Osteoblast (primary cell): ENCODE measurements around the gene HACD3. TPM values are rescaled to one million over a fixed set of nuclear protein-coding genes. Genes with fewer than 3 reads are reported as not detected.
"Not testable (repeated sequence)": the region's sequence is repeated elsewhere in the genome, so short reads cannot be mapped to it uniquely, and the experiment has no call there.

ENCODE experiments used
- DNase-seq: peaks from one replicate; pipeline ENCODE4 v3.0.0; 2011; ENCODE audit warnings: low spot score, mixed read lengths; ENCODE audit not compliant: insufficient read length; ENCODE audit errors: missing footprints
- H2AFZ ChIP-seq: 2 replicates; pipeline ENCODE4 v1.6.0; 2011; ENCODE audit warnings: mild to moderate bottlenecking, low read length
- H3K27ac ChIP-seq: 2 replicates; pipeline ENCODE4 v1.5.1; 2011; ENCODE audit warnings: mild to moderate bottlenecking, low read depth, low read length, moderate library complexity
- H3K27me3 ChIP-seq: 2 replicates; pipeline ENCODE4 v1.6.0; 2012; ENCODE audit warnings: mild to moderate bottlenecking, control low read depth, inconsistent platforms, low read length, moderate library complexity; ENCODE audit not compliant: insufficient read depth
- H3K36me3 ChIP-seq: 2 replicates; pipeline ENCODE4 v1.5.1; 2011; ENCODE audit warnings: mild to moderate bottlenecking, low read length, control low read depth, moderate library complexity; ENCODE audit not compliant: insufficient read depth
- H3K4me1 ChIP-seq: 2 replicates; pipeline ENCODE4 v1.5.1; 2011; ENCODE audit warnings: mild to moderate bottlenecking, low read length, control low read depth, moderate library complexity; ENCODE audit not compliant: insufficient read depth
- H3K4me2 ChIP-seq: 2 replicates; pipeline ENCODE4 v1.6.0; 2011; ENCODE audit warnings: mild to moderate bottlenecking, low read length; ENCODE audit not compliant: insufficient read depth
- H3K4me3 ChIP-seq: fragments of 200-600 bp; sonication (generic); 3 replicates; pipeline ENCODE4 v1.5.1; 2012; ENCODE audit warnings: mild to moderate bottlenecking, low read length, inconsistent platforms; ENCODE audit not compliant: insufficient read depth
- H3K79me2 ChIP-seq: 2 replicates; pipeline ENCODE4 v1.6.0; 2012; ENCODE audit warnings: mild to moderate bottlenecking, low read length, control low read depth, inconsistent platforms; ENCODE audit not compliant: insufficient read depth
- H3K9me3 ChIP-seq: 2 replicates; pipeline ENCODE4 v1.5.1; 2011; ENCODE audit warnings: low read depth, low read length, control low read depth
- H4K20me1 ChIP-seq: 2 replicates; pipeline ENCODE4 v1.6.0; 2012; ENCODE audit warnings: mild to moderate bottlenecking, low read length, control low read depth; ENCODE audit not compliant: insufficient read depth
- total RNA-seq: library from RNA; depleted of rRNA; stranded (reverse); fragments of >200 nt; gene quantifications from 2 replicates; pipeline ENCODE4 v1.2.3, GENCODE V29; 2012
- TF ChIP-seq, protein P1 (sequence below): IDR thresholded peaks from 2 replicates; pipeline ENCODE4 v1.5.1; 2011; ENCODE audit warnings: mild to moderate bottlenecking, low read depth, low read length, moderate library complexity; ENCODE audit errors: extremely low read depth

The HACD3 gene
- total RNA-seq, 1 donor: 75.3 TPM

DNA sequence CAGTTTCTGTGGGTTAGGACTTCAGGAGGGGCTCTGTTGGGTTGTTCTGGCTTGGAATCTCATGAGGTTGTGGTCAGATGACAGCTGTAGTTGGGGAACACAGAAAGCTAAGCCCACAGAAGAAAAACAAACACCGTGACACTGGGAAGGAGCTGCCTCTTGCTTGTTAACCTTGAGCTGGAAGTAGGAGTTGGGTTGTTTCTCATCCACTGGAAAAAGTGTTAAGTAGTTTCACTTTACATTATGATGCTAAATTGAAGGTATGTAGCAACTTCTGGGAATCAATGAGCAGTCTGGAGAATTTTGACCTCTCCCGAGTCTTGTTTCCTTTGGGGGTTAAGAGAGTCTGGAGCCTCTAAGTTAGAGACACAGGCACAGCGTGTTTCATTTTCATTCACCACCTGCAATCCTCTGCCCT is 20.4 kb downstream of the HACD3 start:
- Histone ChIP-seq H3K9me3 (no peaks in the 10 kb centered on the region), H3K36me3 (no peaks in the 10 kb centered on the region), H4K20me1 (peaks cover 10% of the 10 kb centered on the region), H2AFZ (no peak overlapping the region), H3K4me2 (peak overlapping the region; percentile 59), H3K27ac (peak overlapping the region; percentile 45), H3K27me3 (no peaks in the 10 kb centered on the region), H3K4me3 (peak overlapping the region; percentile 15), H3K79me2 (peaks cover 61% of the 10 kb centered on the region), H3K4me1 (peaks cover 7% of the 10 kb centered on the region)
- DNase-seq: no peak
- TF ChIP-seq, protein P1, sequence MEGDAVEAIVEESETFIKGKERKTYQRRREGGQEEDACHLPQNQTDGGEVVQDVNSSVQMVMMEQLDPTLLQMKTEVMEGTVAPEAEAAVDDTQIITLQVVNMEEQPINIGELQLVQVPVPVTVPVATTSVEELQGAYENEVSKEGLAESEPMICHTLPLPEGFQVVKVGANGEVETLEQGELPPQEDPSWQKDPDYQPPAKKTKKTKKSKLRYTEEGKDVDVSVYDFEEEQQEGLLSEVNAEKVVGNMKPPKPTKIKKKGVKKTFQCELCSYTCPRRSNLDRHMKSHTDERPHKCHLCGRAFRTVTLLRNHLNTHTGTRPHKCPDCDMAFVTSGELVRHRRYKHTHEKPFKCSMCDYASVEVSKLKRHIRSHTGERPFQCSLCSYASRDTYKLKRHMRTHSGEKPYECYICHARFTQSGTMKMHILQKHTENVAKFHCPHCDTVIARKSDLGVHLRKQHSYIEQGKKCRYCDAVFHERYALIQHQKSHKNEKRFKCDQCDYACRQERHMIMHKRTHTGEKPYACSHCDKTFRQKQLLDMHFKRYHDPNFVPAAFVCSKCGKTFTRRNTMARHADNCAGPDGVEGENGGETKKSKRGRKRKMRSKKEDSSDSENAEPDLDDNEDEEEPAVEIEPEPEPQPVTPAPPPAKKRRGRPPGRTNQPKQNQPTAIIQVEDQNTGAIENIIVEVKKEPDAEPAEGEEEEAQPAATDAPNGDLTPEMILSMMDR: no peak

GRCh38 chr15:65551183-65551582 is 20.9 kb downstream of the HACD3 start:
- H3K27ac ChIP-seq: peak overlapping the region; percentile 1
- peaks cover 7% of the 10 kb centered on the region for H3K4me1 ChIP-seq
- DNase-seq: no peak
- TF ChIP-seq, protein P1: no peak
- no peaks in the 10 kb centered on the region for H3K27me3 ChIP-seq
- peaks cover 10% of the 10 kb centered on the region for H4K20me1 ChIP-seq
- peaks cover 57% of the 10 kb centered on the region for H3K79me2 ChIP-seq
- no peak overlapping the region for H2AFZ ChIP-seq
- H3K9me3 ChIP-seq: no peaks in the 10 kb centered on the region
- H3K4me2 ChIP-seq: peak overlapping the region; percentile 59
- H3K4me3 ChIP-seq: no peak overlapping the region
- H3K36me3 ChIP-seq: peaks cover under 1% of the 10 kb centered on the region

DNA sequence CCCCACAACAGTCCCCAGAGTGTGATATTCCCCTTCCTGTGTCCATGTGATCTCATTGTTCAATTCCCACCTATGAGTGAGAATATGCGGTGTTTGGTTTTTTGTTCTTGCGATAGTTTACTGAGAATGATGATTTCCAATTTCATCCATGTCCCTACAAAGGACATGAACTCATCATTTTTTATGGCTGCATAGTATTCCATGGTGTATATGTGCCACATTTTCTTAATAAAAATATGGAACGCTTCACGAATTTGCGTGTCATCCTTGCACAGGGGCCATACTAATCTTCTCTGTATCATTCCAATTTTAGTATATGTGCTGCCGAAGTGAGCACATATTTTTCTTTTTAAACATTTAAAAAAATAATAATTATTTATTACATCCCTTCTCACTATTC is 22.6 kb downstream of the HACD3 start:
- not testable (repeated sequence) for H3K27me3 ChIP-seq, H3K4me1 ChIP-seq, H3K9me3 ChIP-seq, H3K4me2 ChIP-seq, H3K36me3 ChIP-seq, H3K4me3 ChIP-seq, H3K27ac ChIP-seq, H2AFZ ChIP-seq, H4K20me1 ChIP-seq, DNase-seq
- peaks cover 44% of the 10 kb centered on the region for H3K79me2 ChIP-seq

- Histone ChIP-seq H2AFZ (no peak overlapping the region), H3K4me2 (no peak overlapping the region), H3K4me1 (peaks cover 10% of the 10 kb centered on the region), H3K9me3 (no peaks in the 10 kb centered on the region), H3K79me2 (peaks cover 36% of the 10 kb centered on the region), H3K27me3 (no peaks in the 10 kb centered on the region), H4K20me1 (peaks cover 8% of the 10 kb centered on the region), H3K4me3 (no peak overlapping the region), H3K27ac (no peak overlapping the region), H3K36me3 (peaks cover 9% of the 10 kb centered on the region)
- TF ChIP-seq, protein P1: no peak
- no peak for DNase-seq
Measured at GRCh38 chr15:65553691-65554090, 23.4 kb downstream of the HACD3 start.
